Endothelial cell of umbilical vein (primary cell): ENCODE data around the gene HOXC11. TPM values are rescaled to one million over a fixed set of nuclear protein-coding genes. Genes with fewer than 3 reads are reported as not detected.
A peak's percentile ranks its signal among the peaks of the same experiment; 100 is the strongest.

Experiments used
- BruUV-seq: library from RNA; stranded (reverse); fragments of 400-500 nt; replicated peaks from 2 replicates; lab custom pipeline; 2021; lab: Mats Ljungman, UMichigan
- CTCF ChIA-PET: fragments of 300-600, 350-600 bp; sonication (Branson Sonifier 250); formaldehyde crosslinking; loops from one replicate; lab custom pipeline; 2021; ENCODE audit warnings: antibody characterized with exemption, inconsistent platforms; lab: Charles Lee
- POLR2A ChIA-PET: fragments of 300-600, 350-600 bp; sonication (Branson Sonifier 250); formaldehyde crosslinking; loops from one replicate; lab custom pipeline; 2021; ENCODE audit warnings: antibody characterized with exemption, inconsistent platforms; lab: Charles Lee
- DNase-seq: peaks from one replicate; pipeline ENCODE4 v3.0.0-alpha.2; 2011; ENCODE audit warnings: low read depth, low spot score
- FAIRE-seq: peaks from 2 replicates; lab custom pipeline; 2011; peaks lifted over from hg19 to GRCh38; lab: Jason Lieb, UNC
- H2AFZ ChIP-seq: 2 replicates; pipeline ENCODE4 v1.6.0; 2012; ENCODE audit warnings: low read depth, low read length, control low read depth, inconsistent platforms
- H3K27ac ChIP-seq: 2 replicates; pipeline ENCODE4 v1.5.1; 2011; ENCODE audit warnings: low read depth, mild to moderate bottlenecking, control low read depth, low read length, moderate library complexity; ENCODE audit not compliant: insufficient read depth
- H3K27me3 ChIP-seq, 2 experiments: 2 replicates each; pipeline versions ENCODE4 v1.6.0 to v1.6.1; 2011; ENCODE audit warnings: low read length in 2 of 2, mixed read lengths in 1 of 2; ENCODE audit not compliant: control insufficient read depth in 2 of 2, insufficient read depth in 2 of 2
- H3K36me3 ChIP-seq, 2 experiments: 2 replicates in 1 of 2; 3 replicates in 1 of 2; pipeline ENCODE4 v1.5.1; 2011; ENCODE audit warnings: low read length in 2 of 2, mild to moderate bottlenecking in 1 of 2, moderate library complexity in 1 of 2; ENCODE audit not compliant: control insufficient read depth in 2 of 2, insufficient read depth in 2 of 2; ENCODE audit errors: extremely low read depth in 1 of 2
- H3K4me1 ChIP-seq: 3 replicates; pipeline ENCODE4 v1.5.1; 2011; ENCODE audit warnings: mild to moderate bottlenecking, low read length; ENCODE audit not compliant: control insufficient read depth, insufficient read depth; ENCODE audit errors: extremely low read depth
- H3K4me2 ChIP-seq: 2 replicates; pipeline ENCODE4 v1.6.1; 2011; ENCODE audit warnings: low read length, control low read depth, mixed read lengths; ENCODE audit not compliant: insufficient read depth
- H3K4me3 ChIP-seq, 3 experiments: fragments of 200-600 bp in 1 of 3; sonication (generic), shearing (Covaris generic) in 1 of 3; replicated peaks in 1 of 3; 2 replicates each; pipeline ENCODE4 v1.5.1; 2011 to 2016; ENCODE audit warnings: control low read depth in 3 of 3, low read length in 3 of 3, mild to moderate bottlenecking in 2 of 3, inconsistent platforms in 1 of 3, low read depth in 1 of 3, moderate library complexity in 1 of 3; ENCODE audit not compliant: insufficient read depth in 1 of 3
- H3K79me2 ChIP-seq: 2 replicates; pipeline ENCODE4 v1.6.0; 2012; ENCODE audit warnings: low read length, inconsistent platforms; ENCODE audit not compliant: control insufficient read depth, insufficient read depth
- H3K9ac ChIP-seq: replicated peaks from 2 replicates; pipeline ENCODE3; 2011; ENCODE audit warnings: low read length, control low read depth; ENCODE audit not compliant: insufficient read depth; ENCODE audit errors: extremely low read depth
- H3K9me1 ChIP-seq: replicated peaks from 3 replicates; pipeline ENCODE4 v1.6.0; 2011; ENCODE audit warnings: mild to moderate bottlenecking, low read length; ENCODE audit not compliant: control insufficient read depth, insufficient read depth; ENCODE audit errors: extremely low read depth
- H3K9me3 ChIP-seq: replicated peaks from 2 replicates; pipeline ENCODE4 v1.5.1; 2012; ENCODE audit warnings: low read length, inconsistent platforms; ENCODE audit not compliant: control insufficient read depth, insufficient read depth
- H4K20me1 ChIP-seq: replicated peaks from 2 replicates; pipeline ENCODE3; 2011; ENCODE audit warnings: mild to moderate bottlenecking, low read length; ENCODE audit not compliant: control insufficient read depth, insufficient read depth; ENCODE audit errors: extremely low read depth
- CTCF ChIP-seq, 2 donors: IDR thresholded peaks; 1 replicate in 1 of 2; 2 replicates in 1 of 2; pipeline ENCODE4 v1.5.1; 2011; ENCODE audit warnings: low read length in 2 of 2, mild to moderate bottlenecking in 2 of 2, moderate library complexity in 2 of 2, control low read depth in 1 of 2, inconsistent platforms in 1 of 2, low read depth in 1 of 2; ENCODE audit not compliant: insufficient read depth in 1 of 2; ENCODE audit errors: extremely low read depth in 1 of 2
- EZH2 ChIP-seq: IDR thresholded peaks from 2 replicates; pipeline ENCODE4 v1.6.1; 2012; ENCODE audit warnings: borderline replicate concordance, low read depth, mild to moderate bottlenecking, moderate library complexity, low read length, inconsistent platforms; ENCODE audit not compliant: severe bottlenecking
- FOS ChIP-seq: IDR thresholded peaks from 2 replicates; pipeline ENCODE4 v1.6.1; 2011; ENCODE audit warnings: mild to moderate bottlenecking, low read length, moderate library complexity, borderline replicate concordance; ENCODE audit not compliant: insufficient read depth
- GATA2 ChIP-seq: IDR thresholded peaks from 2 replicates; pipeline ENCODE4 v1.7.0; 2011; ENCODE audit warnings: low read depth, mild to moderate bottlenecking, moderate library complexity, mixed read lengths, low read length; ENCODE audit not compliant: insufficient read length, insufficient read depth
- JUN ChIP-seq: IDR thresholded peaks from 2 replicates; pipeline ENCODE4 v1.6.1; 2011; ENCODE audit warnings: borderline replicate concordance, low read depth; ENCODE audit not compliant: insufficient read length, insufficient read depth
- MAX ChIP-seq: IDR thresholded peaks from 2 replicates; pipeline ENCODE4 v1.6.1; 2011; ENCODE audit not compliant: insufficient read depth, insufficient read length
- MYC ChIP-seq: IDR thresholded peaks from one replicate; pipeline ENCODE4 v1.6.1; 2011; ENCODE audit warnings: mild to moderate bottlenecking, low read depth, low read length
- POLR2A ChIP-seq: IDR thresholded peaks from 2 replicates; pipeline ENCODE4 v1.6.1; 2012; ENCODE audit warnings: low read depth, mild to moderate bottlenecking, control low read depth, low read length
- POLR2AphosphoS5 ChIP-seq: IDR thresholded peaks from 2 replicates; pipeline ENCODE4 v1.6.1; 2012; ENCODE audit warnings: low read depth, mild to moderate bottlenecking, control low read depth, low read length, moderate library complexity; ENCODE audit not compliant: insufficient read depth
- dilution Hi-C: fragments of 300-500 bp; cut with MboI; formaldehyde crosslinking; loops from one replicate; pipeline ENCODE4 v1.15.0; 2019; ENCODE audit warnings: low sequenced_read_pairs; ENCODE audit not compliant: extremely low pct_ligation_motif_present
- intact Hi-C: fragments of 100-400 bp; cut with micrococcal nuclease; formaldehyde crosslinking; loops from one replicate; pipeline ENCODE4 v1.10.0; 2022
- polyA plus RNA-seq, 4 experiments: library from polyadenylated mRNA; depleted of rRNA in 3 of 4; stranded (reverse) in 3 of 4; unstranded in 1 of 4; fragments of >200 nt; gene quantifications; 2 replicates each; pipeline versions ENCODE4 v1.2.1 to v1.2.3, GENCODE V29; 2011 to 2012; ENCODE audit warnings: missing spikeins in 1 of 4
- total RNA-seq: library from RNA; stranded (reverse); gene quantifications from 2 replicates; pipeline ENCODE4 v1.2.3, GENCODE V29; 2021

The HOXC11 gene
- total and polyA plus RNA-seq, 2 donors (not counting 3 experiments of a cell fraction or from before 2014, with no cell fraction given) = not detected

DNA sequence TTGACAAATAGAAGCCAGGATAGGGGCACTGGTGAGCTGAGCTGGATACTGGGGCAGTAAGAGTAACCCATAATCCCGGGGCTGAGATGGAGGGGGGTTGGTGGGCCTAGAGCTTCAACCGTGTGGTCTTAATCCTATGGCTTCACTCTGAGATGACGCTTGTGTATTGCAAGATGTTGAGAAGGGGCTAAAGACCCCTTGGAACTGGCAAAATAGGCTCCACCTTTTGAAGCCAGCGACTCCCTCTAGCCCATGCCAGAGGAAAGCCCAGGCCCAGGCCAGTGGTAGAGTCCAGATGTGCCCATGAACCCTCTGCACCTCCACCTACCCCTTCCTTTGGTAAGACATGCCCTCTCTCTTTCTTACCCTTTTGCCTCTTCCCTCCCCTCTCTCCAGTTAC, 13.6 kb upstream of the HOXC11 start:
- ChIA-PET CTCF (no interaction called here), POLR2A (no interaction called here)
- no peak for DNase-seq
- H4K20me1 ChIP-seq = no peaks in the 10 kb centered on the region
- no peaks in the 10 kb centered on the region for H3K36me3 ChIP-seq
- H3K9me1 ChIP-seq = no peaks in the 10 kb centered on the region
- H3K4me3 ChIP-seq = no peak overlapping the region
- dilution Hi-C loops (no loop called here), intact Hi-C loops (no loop called here)
- no peak for FAIRE-seq
- H3K27me3 ChIP-seq = peaks cover 86 to 98% of the 10 kb centered on the region in 2 experiments
- H3K9me3 ChIP-seq = no peaks in the 10 kb centered on the region
- no TSS peak for BruUV-seq
- H3K4me2 ChIP-seq = no peak overlapping the region
- H2AFZ ChIP-seq = no peak overlapping the region
- H3K4me1 ChIP-seq = no peaks in the 10 kb centered on the region
- no peak overlapping the region for H3K27ac ChIP-seq
- no peak overlapping the region for H3K9ac ChIP-seq
- TF ChIP-seq CTCF (IDR thresholded peaks at IDR 0.05; ENCODE audit: extremely low read depth in 1 of 2, insufficient read depth in 1 of 2, low read depth in 1 of 2, low read length in 2 of 2) (no peak), POLR2A (no peak), POLR2AphosphoS5 (no peak)
- H3K79me2 ChIP-seq = no peaks in the 10 kb centered on the region

DNA sequence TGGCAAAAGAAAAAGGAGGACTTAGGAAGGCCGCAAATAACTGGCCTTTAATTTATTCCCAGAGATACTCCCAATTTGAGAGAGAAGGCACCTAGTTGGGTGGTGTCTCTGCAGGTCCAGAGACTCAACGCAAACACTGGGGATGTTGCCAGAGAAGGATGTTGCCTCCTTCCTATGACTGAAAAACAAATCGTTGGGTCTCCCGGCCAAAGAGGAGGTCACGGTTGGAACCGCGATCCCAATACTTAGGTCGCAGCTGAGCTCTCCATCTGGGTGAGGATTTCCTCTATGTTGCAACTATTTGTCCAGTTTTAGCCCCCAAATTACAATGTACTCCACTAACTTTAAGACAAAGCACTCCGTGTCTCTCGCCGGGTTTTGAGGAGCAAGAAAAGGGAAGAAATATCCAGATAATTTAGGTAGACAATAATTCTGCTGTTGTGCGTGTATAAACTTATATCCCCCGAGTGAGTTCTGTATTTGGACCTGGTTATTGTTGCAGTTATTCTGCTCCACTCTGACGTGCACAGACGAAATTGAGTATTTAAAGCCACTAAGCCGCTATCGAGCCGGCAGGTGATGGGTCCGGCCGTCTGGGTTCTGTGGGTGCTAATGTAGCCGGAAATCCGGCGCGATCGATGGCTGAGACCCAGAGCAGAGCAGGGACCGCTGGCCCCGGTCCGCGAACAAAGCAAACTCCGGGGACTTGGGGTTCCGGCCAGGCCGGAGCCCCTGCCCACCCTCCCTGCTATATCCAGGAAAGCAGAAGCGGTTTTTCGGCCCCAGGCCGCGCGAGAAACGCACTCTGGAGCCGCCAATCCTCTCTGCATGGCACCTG, 12.5 kb upstream of the HOXC11 start:
- Histone ChIP-seq H3K9me3 (no peaks in the 10 kb centered on the region), H3K36me3 (no peaks in the 10 kb centered on the region), H3K4me3 (no peak overlapping the region), H3K4me1 (no peaks in the 10 kb centered on the region), H3K9ac (no peak overlapping the region), H3K4me2 (no peak overlapping the region), H3K27ac (no peak overlapping the region), H3K27me3 (peaks cover 90 to 98% of the 10 kb centered on the region in 2 experiments), H2AFZ (no peak overlapping the region), H3K79me2 (no peaks in the 10 kb centered on the region), H4K20me1 (no peaks in the 10 kb centered on the region), H3K9me1 (no peaks in the 10 kb centered on the region)
- intact Hi-C loops (no loop called here), dilution Hi-C loops (no loop called here)
- no peak for TF ChIP-seq GATA2
- TF ChIP-seq JUN = no peak
- TF ChIP-seq EZH2 = peak; percentile 88
- no peak for TF ChIP-seq MAX
- TF ChIP-seq CTCF (IDR thresholded peaks at IDR 0.05; ENCODE audit: extremely low read depth in 1 of 2, insufficient read depth in 1 of 2, low read depth in 1 of 2, low read length in 2 of 2) = no peak
- no peak for TF ChIP-seq FOS
- no peak for TF ChIP-seq MYC
- no peak for TF ChIP-seq POLR2A
- CTCF ChIA-PET = interaction anchor here (1.0 kb wide), 1 partner anchor 24 kb away, joined by 3 read pairs; the partner anchor contains the start of gene HOXC10
- POLR2A ChIA-PET = no interaction called here
- BruUV-seq = no TSS peak
- FAIRE-seq = no peak
- DNase-seq = no peak
